HepG2 (cell line): ENCODE results near the gene IRF2.

ENCODE experiments used
- BCL6 ChIP-seq: IDR thresholded peaks from 2 replicates; pipeline ENCODE4 v1.6.1; 2016; ENCODE audit warnings: missing genetic modification reagents, missing compliant biosample characterization
- CTCF ChIP-seq: sonication (generic); formaldehyde crosslinking; IDR thresholded peaks from 2 replicates; pipeline ENCODE4 v1.5.0; 2020; ENCODE audit warnings: mild to moderate bottlenecking, missing genetic modification reagents, moderate library complexity
- HDAC6 ChIP-seq: fragments of 200-600 bp; sonication (generic); IDR thresholded peaks from 2 replicates; pipeline ENCODE4 v1.7.0; 2017; ENCODE audit warnings: mild to moderate bottlenecking, antibody characterized with exemption, low read length, low read depth
- MTF1 ChIP-seq: sonication (generic); formaldehyde crosslinking; IDR thresholded peaks from 2 replicates; pipeline ENCODE4 v1.5.0; 2020; ENCODE audit warnings: missing genetic modification reagents
- MYC ChIP-seq: sonication (generic); formaldehyde crosslinking; IDR thresholded peaks from 2 replicates; pipeline ENCODE4 v1.9.0; 2021; ENCODE audit warnings: missing genetic modification reagents, borderline replicate concordance
- RFX5 ChIP-seq: IDR thresholded peaks from 2 replicates; pipeline ENCODE4 v1.6.1; 2011; ENCODE audit warnings: low read depth, low read length, improper control_type of control experiment
- TCF12 ChIP-seq, 2 experiments: fragments of 450-650 bp in 1 of 2; sonication (generic) in 1 of 2; formaldehyde crosslinking in 1 of 2; IDR thresholded peaks; 2 replicates each; pipeline versions ENCODE4 v1.6.1 to v1.8.0; 2017 to 2022; ENCODE audit warnings: antibody characterized with exemption in 1 of 2, mild to moderate bottlenecking in 1 of 2, missing genetic modification reagents in 1 of 2, moderate library complexity in 1 of 2
- ZBTB4 ChIP-seq: sonication (generic); formaldehyde crosslinking; IDR thresholded peaks from 2 replicates; pipeline ENCODE4 v1.4.0; 2020; ENCODE audit warnings: missing genetic modification reagents, mild to moderate bottlenecking, borderline replicate concordance
- ZNF232 ChIP-seq: sonication (generic); formaldehyde crosslinking; IDR thresholded peaks from 2 replicates; pipeline ENCODE4 v1.4.0; 2020; ENCODE audit warnings: missing genetic modification reagents, borderline replicate concordance
- ZNF878 ChIP-seq: sonication (generic); formaldehyde crosslinking; IDR thresholded peaks from 2 replicates; pipeline ENCODE4 v1.8.1; 2023; ENCODE audit warnings: mild to moderate bottlenecking, missing genetic modification reagents, moderate library complexity

- TF ChIP-seq ZNF232: no peak
- TF ChIP-seq MTF1 (CRISPR knock-in tag): no peak
- no peak for TF ChIP-seq TCF12 (IDR thresholded peaks at IDR 0.05)
- no peak for TF ChIP-seq TCF12 (CRISPR knock-in tag; IDR thresholded peaks at IDR 0.05)
- TF ChIP-seq ZBTB4 (CRISPR knock-in tag): no peak
- TF ChIP-seq RFX5: no peak
- no peak for TF ChIP-seq MYC (CRISPR knock-in tag)
- TF ChIP-seq CTCF (CRISPR knock-in tag): no peak
- TF ChIP-seq ZNF878 (CRISPR knock-in tag): no peak
- TF ChIP-seq HDAC6: no peak
- TF ChIP-seq BCL6 (CRISPR knock-in tag): no peak
Measured at GRCh38 chr4:184479516-184479950, 5.2 kb upstream of the IRF2 start.
